Fibroblast of pulmonary artery (primary cell): ENCODE data around the gene GLDN.
A peak's percentile ranks its signal among the peaks of the same experiment; 100 is the strongest.

Experiments used
- DNase-seq: peaks from one replicate; pipeline ENCODE4 v3.0.0-alpha.2; 2010; ENCODE audit warnings: low read depth
- H3K4me3 ChIP-seq: replicated peaks from 2 replicates; pipeline ENCODE4 v1.5.1; 2011; ENCODE audit warnings: low read depth, mild to moderate bottlenecking, control low read depth, low read length, moderate library complexity
- TF ChIP-seq, protein P1 (sequence below): IDR thresholded peaks from 2 replicates; pipeline ENCODE4 v1.5.1; 2011; ENCODE audit warnings: mild to moderate bottlenecking, control low read depth, low read length, inconsistent platforms; ENCODE audit errors: missing control alignments

Gene GLDN

DNA sequence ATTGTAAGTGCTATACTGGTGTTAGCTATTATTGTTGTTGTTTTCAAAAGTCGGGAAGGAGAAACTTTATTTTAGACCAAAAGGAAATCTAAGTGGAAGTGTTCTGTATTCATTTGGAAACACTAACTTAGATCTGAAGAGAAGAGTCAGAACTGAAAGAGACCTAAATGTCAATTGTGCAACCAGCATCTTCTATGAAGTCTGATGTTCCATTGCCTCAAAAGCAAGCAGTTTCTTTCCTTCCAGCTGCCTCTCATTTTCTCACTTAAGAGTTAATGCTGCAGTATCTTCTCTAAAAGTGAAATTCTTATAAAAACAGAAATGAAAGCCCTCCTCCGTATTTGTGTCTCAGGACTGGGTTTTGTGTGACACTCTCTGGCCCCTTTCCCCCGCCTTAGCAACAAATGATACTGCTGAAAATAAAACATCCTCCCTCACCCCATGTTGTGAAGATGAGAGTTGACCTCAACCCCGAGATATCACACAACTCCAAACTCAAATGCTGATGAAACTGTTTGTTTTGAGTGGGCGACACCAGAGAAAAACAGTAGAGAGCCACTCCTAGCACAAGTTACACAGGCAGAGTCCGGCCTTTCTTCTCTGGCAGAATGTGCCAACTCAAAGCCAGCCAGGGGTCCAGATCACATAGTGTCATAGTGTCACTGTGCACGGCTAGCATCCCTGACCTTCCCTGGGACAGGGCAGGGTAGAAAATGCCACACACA lies 48.9 kb downstream of the GLDN start:
- H3K4me3 ChIP-seq = no peak overlapping the region
- TF ChIP-seq, protein P1, sequence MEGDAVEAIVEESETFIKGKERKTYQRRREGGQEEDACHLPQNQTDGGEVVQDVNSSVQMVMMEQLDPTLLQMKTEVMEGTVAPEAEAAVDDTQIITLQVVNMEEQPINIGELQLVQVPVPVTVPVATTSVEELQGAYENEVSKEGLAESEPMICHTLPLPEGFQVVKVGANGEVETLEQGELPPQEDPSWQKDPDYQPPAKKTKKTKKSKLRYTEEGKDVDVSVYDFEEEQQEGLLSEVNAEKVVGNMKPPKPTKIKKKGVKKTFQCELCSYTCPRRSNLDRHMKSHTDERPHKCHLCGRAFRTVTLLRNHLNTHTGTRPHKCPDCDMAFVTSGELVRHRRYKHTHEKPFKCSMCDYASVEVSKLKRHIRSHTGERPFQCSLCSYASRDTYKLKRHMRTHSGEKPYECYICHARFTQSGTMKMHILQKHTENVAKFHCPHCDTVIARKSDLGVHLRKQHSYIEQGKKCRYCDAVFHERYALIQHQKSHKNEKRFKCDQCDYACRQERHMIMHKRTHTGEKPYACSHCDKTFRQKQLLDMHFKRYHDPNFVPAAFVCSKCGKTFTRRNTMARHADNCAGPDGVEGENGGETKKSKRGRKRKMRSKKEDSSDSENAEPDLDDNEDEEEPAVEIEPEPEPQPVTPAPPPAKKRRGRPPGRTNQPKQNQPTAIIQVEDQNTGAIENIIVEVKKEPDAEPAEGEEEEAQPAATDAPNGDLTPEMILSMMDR = no peak
- no peak for DNase-seq

DNA sequence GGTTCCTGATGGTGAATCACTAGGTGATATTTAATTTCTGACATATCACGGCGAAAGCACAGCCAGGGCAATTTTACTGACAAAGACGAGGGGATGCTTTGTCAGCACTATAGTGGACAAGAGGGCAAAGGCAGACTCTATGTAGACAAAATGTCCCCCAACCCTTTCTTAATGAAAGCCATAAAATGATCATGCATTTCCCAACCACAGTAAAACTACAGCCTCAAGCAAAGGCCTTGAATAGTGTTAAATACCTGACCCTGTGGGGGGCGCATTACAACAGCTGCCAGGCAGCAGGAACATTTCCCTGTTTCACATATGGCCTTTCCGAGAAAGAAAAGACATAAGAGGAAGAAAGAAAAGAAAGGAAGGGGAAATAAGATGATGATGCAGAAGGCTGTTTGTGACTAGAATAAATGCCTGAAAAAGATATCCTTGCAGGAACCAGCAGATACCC lies 49.5 kb downstream of the GLDN start:
- no peak overlapping the region for H3K4me3 ChIP-seq
- TF ChIP-seq, protein P1 = no peak
- DNase-seq = no peak

DNA sequence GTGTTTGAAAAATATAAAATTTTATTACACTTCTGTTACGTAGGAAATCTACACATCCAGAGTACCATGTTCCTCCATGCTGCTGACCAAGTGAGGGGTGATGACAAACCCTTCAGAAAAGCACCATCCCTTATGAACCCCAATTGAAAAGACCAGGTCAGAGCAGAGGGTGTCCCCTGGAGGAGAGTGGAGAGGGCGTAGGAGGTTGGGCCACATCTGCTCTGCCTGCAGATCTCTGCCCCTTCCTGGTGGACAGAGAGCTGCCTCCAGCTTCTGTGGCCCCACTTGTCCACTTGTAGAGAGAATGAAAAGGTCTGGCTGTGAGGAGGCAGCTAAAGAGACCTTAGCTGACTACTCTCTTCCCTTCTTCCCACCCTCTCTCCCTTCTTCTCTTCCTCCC lies 55.5 kb downstream of the GLDN start:
- TF ChIP-seq, protein P1 = no peak

DNA sequence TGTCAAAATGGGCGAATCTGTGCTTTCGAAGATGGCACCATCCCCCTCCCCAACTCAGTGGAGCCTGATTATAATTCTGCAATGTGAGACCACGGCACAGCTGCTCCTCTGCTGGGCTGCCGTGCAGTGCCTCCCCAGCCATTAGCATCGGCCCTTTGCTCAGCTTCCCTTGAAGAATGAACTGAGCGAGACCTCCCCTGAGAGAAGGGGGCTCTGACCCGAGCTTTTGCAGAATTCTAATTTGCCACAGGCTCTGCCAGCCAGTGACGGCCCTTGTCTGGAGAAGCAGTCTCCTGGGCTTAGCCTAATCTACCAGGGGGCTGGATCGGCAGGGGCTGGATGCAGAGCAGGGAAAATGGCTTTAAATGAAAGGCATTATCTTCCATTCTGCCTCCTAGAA lies 57.2 kb downstream of the GLDN start:
- DNase-seq = no peak
- TF ChIP-seq, protein P1 = no peak
- H3K4me3 ChIP-seq = no peak overlapping the region

More for the DNA sequence above, 55.5 kb downstream of the GLDN start:
- H3K4me3 ChIP-seq = no peak overlapping the region
- DNase-seq = no peak

DNA sequence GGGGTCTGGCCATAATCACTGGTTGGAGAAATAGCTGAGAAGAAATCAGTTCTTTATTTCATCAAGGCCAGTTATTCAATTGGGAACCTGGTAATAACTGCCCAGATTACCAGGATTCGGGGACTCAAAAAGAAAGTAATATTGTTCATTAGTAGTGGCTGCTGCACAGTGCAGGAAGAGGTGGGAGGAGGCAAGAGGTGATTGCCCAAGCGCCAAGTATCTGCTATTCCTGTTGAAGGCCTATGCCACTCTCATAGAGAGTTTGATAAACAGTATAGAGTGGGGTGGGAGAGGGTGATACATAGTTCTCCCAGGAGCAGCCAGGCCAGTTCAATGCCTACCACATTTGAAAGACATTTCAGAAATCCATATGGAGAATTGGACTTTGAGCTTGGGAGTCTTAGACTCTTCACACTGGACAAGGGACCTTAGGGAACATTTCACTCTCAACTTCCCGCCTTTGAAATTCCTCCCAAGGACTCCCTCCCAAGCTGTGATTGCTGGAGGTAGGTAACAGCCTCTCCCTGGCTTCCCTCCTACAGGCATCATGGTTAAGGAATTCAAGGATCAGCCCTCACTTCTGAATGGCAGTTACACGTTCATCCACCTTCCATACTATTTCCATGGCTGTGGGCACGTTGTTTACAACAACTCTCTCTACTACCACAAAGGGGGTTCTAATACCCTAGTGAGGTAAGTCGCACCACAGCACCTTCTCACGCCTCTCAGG lies 59.8 kb downstream of the GLDN start:
- no peak overlapping the region for H3K4me3 ChIP-seq
- TF ChIP-seq, protein P1 = no peak
- DNase-seq = no peak

DNA sequence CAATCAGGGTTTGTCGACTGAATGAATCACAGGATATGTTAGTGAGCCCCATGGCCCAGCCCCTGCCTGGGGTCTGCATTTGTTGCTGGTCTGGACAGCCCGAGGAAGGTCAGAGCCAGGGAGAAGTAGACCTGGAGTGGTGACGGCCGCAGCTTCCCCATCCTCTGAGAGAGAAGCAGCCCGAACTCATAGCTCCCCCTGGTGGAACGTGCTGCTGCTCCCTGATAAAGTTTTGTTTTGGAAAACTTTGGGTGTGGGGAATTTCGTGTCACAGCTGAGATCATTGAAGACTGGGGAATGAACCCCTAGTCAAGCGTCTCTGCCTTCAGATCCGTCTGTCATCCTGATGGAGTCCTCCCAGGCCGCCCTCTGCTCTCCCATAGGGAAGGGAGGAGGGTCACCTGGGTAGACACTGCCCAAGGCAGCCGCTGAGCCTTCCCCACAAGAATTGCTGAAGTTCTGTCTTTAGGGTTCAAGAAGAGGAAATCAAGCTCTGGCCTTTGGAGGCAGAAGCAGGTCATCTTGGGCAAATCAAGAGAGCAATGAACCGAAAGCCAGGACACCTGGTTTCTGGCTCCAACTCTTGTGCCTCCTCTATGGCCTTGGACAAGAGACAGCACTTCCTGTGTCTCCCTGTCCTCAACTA lies 60.5 kb downstream of the GLDN start:
- DNase-seq = peak; percentile 57
- H3K4me3 ChIP-seq = no peak overlapping the region
- TF ChIP-seq, protein P1 = peak; percentile 85
